Measurements from ENCODE around the gene MASP1. TPM values are rescaled to one million over a fixed set of nuclear protein-coding genes. Genes with fewer than 3 reads are reported as not detected.

The MASP1 gene
- total RNA-seq, 4 donors from 2014 or later = 2.3 to 26.1 (median 5.2) TPM; not detected in 1

GRCh38 chr3:187296058-187296457 lies 4.5 kb upstream of the MASP1 start:
- ATAC-seq = no peak
- peaks cover 0 to 29% (median under 1%) of the 10 kb centered on the region in 3 donors for H3K4me1 ChIP-seq
- H3K27ac ChIP-seq = no peak overlapping the region
- no peaks in the 10 kb centered on the region for H3K36me3 ChIP-seq
- TF ChIP-seq EP300 (IDR thresholded peaks at IDR 0.05) = no peak
- no peak for TF ChIP-seq POLR2A (IDR thresholded peaks at IDR 0.05)
- TF ChIP-seq POLR2AphosphoS5 (IDR thresholded peaks at IDR 0.05) = no peak
- no peak for TF ChIP-seq CTCF (IDR thresholded peaks at IDR 0.05)
- H3K4me3 ChIP-seq = no peak overlapping the region
- no peaks in the 10 kb centered on the region for H3K9me3 ChIP-seq
- H3K27me3 ChIP-seq = no peaks in the 10 kb centered on the region
- WGBS, 2 donors (ENCODE audit: low coverage in 1 of 2) = 74 to 78% methylated on average over 3 of the region's 3 CpGs

DNA sequence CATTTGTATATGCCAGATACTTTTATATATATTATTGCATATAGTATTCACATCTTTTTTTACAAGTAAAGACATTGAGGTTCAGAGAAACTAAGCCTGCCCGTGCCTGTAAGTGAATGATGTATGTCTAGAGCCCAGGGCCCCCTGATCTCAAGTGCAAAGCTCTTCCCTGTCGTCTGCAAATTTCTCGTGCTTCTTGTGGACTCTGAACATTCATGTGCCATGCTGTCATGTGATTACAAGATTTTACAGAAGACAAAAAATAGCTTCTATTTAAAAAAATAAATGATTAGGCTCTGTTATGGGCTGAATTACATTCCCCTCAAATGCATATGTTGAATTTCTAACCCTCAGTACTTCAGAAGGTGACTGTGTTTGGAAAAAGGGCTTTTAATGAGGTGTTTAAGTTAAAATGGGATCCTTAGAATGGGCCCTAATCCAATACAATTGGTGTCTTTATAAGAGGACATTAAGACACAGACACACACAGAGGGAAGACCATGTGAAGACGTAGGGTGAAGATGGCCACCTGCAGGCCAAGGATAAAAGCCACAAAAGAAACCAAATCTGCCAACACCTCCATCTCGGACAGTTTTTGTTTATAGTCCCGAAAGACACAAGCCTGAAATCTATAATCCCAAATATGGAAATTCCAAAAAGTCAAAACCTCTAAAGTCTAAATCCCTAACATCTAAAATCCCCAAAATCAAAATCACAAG lies 3.9 kb upstream of the MASP1 start:
- no peaks in the 10 kb centered on the region for H3K9me3 ChIP-seq
- peaks cover 0 to 34% (median 4%) of the 10 kb centered on the region in 3 donors for H3K4me1 ChIP-seq
- WGBS, 2 donors (ENCODE audit: low coverage in 1 of 2) = 56 to 57% methylated on average over 6 of the region's 6 CpGs
- H3K27me3 ChIP-seq = no peaks in the 10 kb centered on the region
- no peak overlapping the region for H3K4me3 ChIP-seq
- no peak for ATAC-seq
- no peak overlapping the region for H3K27ac ChIP-seq
- H3K36me3 ChIP-seq = no peaks in the 10 kb centered on the region
- TF ChIP-seq POLR2AphosphoS5 (IDR thresholded peaks at IDR 0.05) (no peak), CTCF (IDR thresholded peaks at IDR 0.05) (peak in 1 of 4 experiments; percentile 8), POLR2A (IDR thresholded peaks at IDR 0.05) (no peak), EP300 (IDR thresholded peaks at IDR 0.05) (no peak)

GRCh38 chr3:187293516-187294430 lies 2.2 kb upstream of the MASP1 start:
- ATAC-seq = no peak

More at GRCh38 chr3:187293516-187294430, 2.2 kb upstream of the MASP1 start:
- no peaks in the 10 kb centered on the region for H3K36me3 ChIP-seq
- H3K27ac ChIP-seq = peak overlapping the region in 1 of 4 donors; percentile 72
- peaks cover 0 to 51% (median 4%) of the 10 kb centered on the region in 3 donors for H3K4me1 ChIP-seq
- no peaks in the 10 kb centered on the region for H3K27me3 ChIP-seq
- H3K4me3 ChIP-seq = no peak overlapping the region
- H3K9me3 ChIP-seq = no peaks in the 10 kb centered on the region
- peak; percentile 23 for TF ChIP-seq POLR2AphosphoS5 (IDR thresholded peaks at IDR 0.05)
- no peak for TF ChIP-seq CTCF (IDR thresholded peaks at IDR 0.05)
- TF ChIP-seq POLR2A (IDR thresholded peaks at IDR 0.05) = no peak
- TF ChIP-seq EP300 (IDR thresholded peaks at IDR 0.05) = no peak
- WGBS, 2 donors (ENCODE audit: low coverage in 1 of 2) = 66 to 83% methylated on average over 6 to 9 of the region's 9 CpGs
